PC-3 (cell line): ENCODE data around the gene GPRC5A.

Source experiments
- EZH2phosphoT487 ChIP-seq: fragments of 300-600 bp; sonication (generic); IDR thresholded peaks from 2 replicates; pipeline ENCODE4 v1.6.1; 2018; ENCODE audit warnings: mild to moderate bottlenecking, antibody characterized with exemption, low read length, borderline replicate concordance
- TF ChIP-seq, protein P1 (sequence below): fragments of 300-600 bp; sonication (generic); conservative IDR thresholded peaks from 2 replicates; pipeline ENCODE4 v1.5.1; 2017; ENCODE audit warnings: antibody characterized with exemption, low read depth, mild to moderate bottlenecking, low read length

- TF ChIP-seq, protein P1, sequence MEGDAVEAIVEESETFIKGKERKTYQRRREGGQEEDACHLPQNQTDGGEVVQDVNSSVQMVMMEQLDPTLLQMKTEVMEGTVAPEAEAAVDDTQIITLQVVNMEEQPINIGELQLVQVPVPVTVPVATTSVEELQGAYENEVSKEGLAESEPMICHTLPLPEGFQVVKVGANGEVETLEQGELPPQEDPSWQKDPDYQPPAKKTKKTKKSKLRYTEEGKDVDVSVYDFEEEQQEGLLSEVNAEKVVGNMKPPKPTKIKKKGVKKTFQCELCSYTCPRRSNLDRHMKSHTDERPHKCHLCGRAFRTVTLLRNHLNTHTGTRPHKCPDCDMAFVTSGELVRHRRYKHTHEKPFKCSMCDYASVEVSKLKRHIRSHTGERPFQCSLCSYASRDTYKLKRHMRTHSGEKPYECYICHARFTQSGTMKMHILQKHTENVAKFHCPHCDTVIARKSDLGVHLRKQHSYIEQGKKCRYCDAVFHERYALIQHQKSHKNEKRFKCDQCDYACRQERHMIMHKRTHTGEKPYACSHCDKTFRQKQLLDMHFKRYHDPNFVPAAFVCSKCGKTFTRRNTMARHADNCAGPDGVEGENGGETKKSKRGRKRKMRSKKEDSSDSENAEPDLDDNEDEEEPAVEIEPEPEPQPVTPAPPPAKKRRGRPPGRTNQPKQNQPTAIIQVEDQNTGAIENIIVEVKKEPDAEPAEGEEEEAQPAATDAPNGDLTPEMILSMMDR, result no peak
- TF ChIP-seq EZH2phosphoT487, result no peak
Observed at GRCh38 chr12:12909228-12909994, 18.0 kb downstream of the GPRC5A start.
